ENCODE results near the gene ZNF503. TPM values are rescaled to one million over a fixed set of nuclear protein-coding genes. Genes with fewer than 3 reads are reported as not detected.

The ZNF503 gene
- polyA plus RNA-seq, 2 of the 4 experiments (the other 2 are of a cell fraction), result 0.54 to 12.8 TPM

GRCh38 chr10:75379212-75379724 is 22.3 kb downstream of the ZNF503 start:
- H3K4me1 ChIP-seq, result no peaks in the 10 kb centered on the region
- H3K27ac ChIP-seq, result no peak overlapping the region
- H3K4me3 ChIP-seq, result no peak overlapping the region
- DNase-seq (ENCODE audit: low read depth in 1 of 2, low spot score in 1 of 2) (no peak), FAIRE-seq (no peak), ATAC-seq (no peak)
- no peak overlapping the region for H3K4me2 ChIP-seq
- POLR2A ChIA-PET, result no interaction called here
- CTCF ChIA-PET, result interaction anchor here (1.4 to 1.5 kb wide), 2 partner anchors 15 to 16 kb away, joined by 3 to 7 read pairs; no protein-coding TSS in a partner anchor
- TF ChIP-seq E2F6 (IDR thresholded peaks at IDR 0.05; ENCODE audit: borderline replicate concordance, low read depth), result no peak
- TF ChIP-seq CHD2 (IDR thresholded peaks at IDR 0.05; ENCODE audit: low read length, partially characterized antibody), result no peak
- TF ChIP-seq PHF8 (IDR thresholded peaks at IDR 0.05; ENCODE audit: borderline replicate concordance, low read depth), result no peak
- TF ChIP-seq JUNB (IDR thresholded peaks at IDR 0.05), result no peak
- no peak for TF ChIP-seq TP53 (CRISPR knock-in tag; IDR thresholded peaks at IDR 0.05)
- TF ChIP-seq CBX8 (IDR thresholded peaks at IDR 0.05), result no peak
- no peak for TF ChIP-seq GATA3 (IDR thresholded peaks at IDR 0.05; ENCODE audit: borderline replicate concordance)
- no peak for TF ChIP-seq HOXA7 (CRISPR knock-in tag; IDR thresholded peaks at IDR 0.05)
- no peak for TF ChIP-seq HES2 (IDR thresholded peaks at IDR 0.05)
- no peak for TF ChIP-seq ZC3H11A (IDR thresholded peaks at IDR 0.05)
- TF ChIP-seq MAX (IDR thresholded peaks at IDR 0.05), result no peak
- TF ChIP-seq RARB (CRISPR knock-in tag; IDR thresholded peaks at IDR 0.05), result no peak
- TF ChIP-seq HMGXB4 (CRISPR knock-in tag; IDR thresholded peaks at IDR 0.05; ENCODE audit: borderline replicate concordance), result no peak
- TF ChIP-seq HOXB5 (CRISPR knock-in tag; IDR thresholded peaks at IDR 0.05), result no peak
- TF ChIP-seq CBX2 (IDR thresholded peaks at IDR 0.05; ENCODE audit: borderline replicate concordance, low read depth), result no peak
- TF ChIP-seq FOSL2 (IDR thresholded peaks at IDR 0.05), result no peak
- no peak for TF ChIP-seq FOSL2 (CRISPR knock-in tag; IDR thresholded peaks at IDR 0.05)
- TF ChIP-seq HOXB13 (CRISPR knock-in tag; IDR thresholded peaks at IDR 0.05; ENCODE audit: low read depth), result no peak
- TF ChIP-seq CHD4 (IDR thresholded peaks at IDR 0.05; ENCODE audit: borderline replicate concordance), result no peak
- no peak for TF ChIP-seq TFCP2L1 (CRISPR knock-in tag; IDR thresholded peaks at IDR 0.05)
- WGBS (ENCODE audit: missing lambda C conversion rate), result 69% methylated on average over 10 of the region's 10 CpGs
- no peaks in the 10 kb centered on the region for H3K9me3 ChIP-seq

- no peak for ATAC-seq
- ChIA-PET CTCF (interaction anchor here (1.4 kb wide), 1 partner anchor 16 kb away, joined by 3 read pairs; no protein-coding TSS in a partner anchor), POLR2A (no interaction called here)
- H3K4me1 ChIP-seq, result no peaks in the 10 kb centered on the region
- H3K4me2 ChIP-seq, result no peak overlapping the region
- no peaks in the 10 kb centered on the region for H3K9me3 ChIP-seq
- 47% methylated on average over 2 of the region's 2 CpGs for WGBS (ENCODE audit: missing lambda C conversion rate)
- no peak overlapping the region for H3K4me3 ChIP-seq
- no peak for FAIRE-seq
- no peak for DNase-seq (ENCODE audit: low read depth in 1 of 2, low spot score in 1 of 2)
- H3K27ac ChIP-seq, result no peak overlapping the region
- TF ChIP-seq NFE2L2 (conservative IDR thresholded peaks at IDR 0.05; ENCODE audit: low read length) (no peak), JUNB (IDR thresholded peaks at IDR 0.05) (no peak), ESRRA (IDR thresholded peaks at IDR 0.05; ENCODE audit: borderline replicate concordance, low read length) (no peak), MAFK (IDR thresholded peaks at IDR 0.05; ENCODE audit: partially characterized antibody) (no peak), POLR2AphosphoS2 (conservative IDR thresholded peaks at IDR 0.05; ENCODE audit: low read length) (no peak), PHF8 (IDR thresholded peaks at IDR 0.05; ENCODE audit: borderline replicate concordance, low read depth) (no peak), TP53 (CRISPR knock-in tag; IDR thresholded peaks at IDR 0.05) (no peak), CBX8 (IDR thresholded peaks at IDR 0.05) (no peak), CEBPB (IDR thresholded peaks at IDR 0.05) (no peak), TFCP2L1 (CRISPR knock-in tag; IDR thresholded peaks at IDR 0.05) (no peak), MYC (IDR thresholded peaks at IDR 0.05; ENCODE audit: borderline replicate concordance, low read length) (no peak), MAX (IDR thresholded peaks at IDR 0.05) (no peak), GATA3 (IDR thresholded peaks at IDR 0.05; ENCODE audit: borderline replicate concordance) (no peak), RCOR1 (IDR thresholded peaks at IDR 0.05; ENCODE audit: low read depth, low read length) (no peak)
Observed at GRCh38 chr10:75378379-75378778, 23.2 kb downstream of the ZNF503 start.

All from A549 (cell line).